Measurements from ENCODE around the gene ARID1B. TPM values are rescaled to one million over a fixed set of nuclear protein-coding genes. Genes with fewer than 3 reads are reported as not detected.
A peak's percentile ranks its signal among the peaks of the same experiment; 100 is the strongest.

ARID1B gene
- total and polyA plus RNA-seq, 10 of the 15 experiments (the other 5 are each of a cell fraction or from before 2014, with no cell fraction given), result 24.7 to 133 (median 54.6) TPM

- intact Hi-C loops (cut with micrococcal nuclease; ENCODE audit: unreplicated experiment), result no loop called here
These were observed 216.5 kb downstream of the ARID1B start for GRCh38 chr6:156993713-156994112.

GRCh38 chr6:156994215-156995076 is 217.3 kb downstream of the ARID1B start:
- H3K36me3 ChIP-seq (ENCODE audit: control insufficient read depth in 2 of 2, insufficient read depth in 2 of 2, low read length in 1 of 2), result peaks cover 0 to 4% of the 10 kb centered on the region in 2 experiments; a peak in 2 of 4 replicates
- H3K9ac ChIP-seq (ENCODE audit: control insufficient read depth, insufficient read depth, low read length), result no peak overlapping the region
- TF ChIP-seq CTCF (IDR thresholded peaks at IDR 0.05 in 2 of 3, conservative IDR thresholded peaks at IDR 0.05 in 1 of 3; ENCODE audit: control insufficient read depth in 2 of 3, extremely low read depth in 1 of 3, insufficient read depth in 1 of 3, low read depth in 3 of 3, low read length in 3 of 3), result no peak
- TF ChIP-seq NRF1 (conservative IDR thresholded peaks at IDR 0.05; ENCODE audit: low read depth, low read length), result no peak
- no peak for TF ChIP-seq PML (IDR thresholded peaks at IDR 0.05; ENCODE audit: low read length)
- TF ChIP-seq POLR2AphosphoS2 (IDR thresholded peaks at IDR 0.05; ENCODE audit: low read depth, low read length), result no peak
- TF ChIP-seq EZH2 (IDR thresholded peaks at IDR 0.05; ENCODE audit: borderline replicate concordance, control insufficient read depth, low read depth, low read length), result no peak
- no peak for TF ChIP-seq EP300 (IDR thresholded peaks at IDR 0.05; ENCODE audit: borderline replicate concordance in 1 of 2, control insufficient read depth in 1 of 2, low read depth in 2 of 2, low read length in 2 of 2)
- TF ChIP-seq RFX5 (IDR thresholded peaks at IDR 0.05; ENCODE audit: low read depth, low read length), result no peak
- no peak for TF ChIP-seq KLF5 (IDR thresholded peaks at IDR 0.05; ENCODE audit: partially characterized antibody)
- TF ChIP-seq RAD51 (IDR thresholded peaks at IDR 0.05), result no peak

More at GRCh38 chr6:156993713-156994112, 216.5 kb downstream of the ARID1B start:
- WGBS (ENCODE audit: insufficient coverage, insufficient replicate concordance, low lambda C conversion rate, missing lambda C conversion rate), result 94% methylated on average over 2 of the region's 2 CpGs
- FAIRE-seq (no peak), DNase-seq (ENCODE audit: low read depth, low spot score) (no peak), ATAC-seq (no peak)
- Histone ChIP-seq H3K27ac (ENCODE audit: control insufficient read depth, insufficient read depth) (no peak overlapping the region), H3K4me2 (ENCODE audit: control insufficient read depth, insufficient read depth) (peak overlapping the region; percentile 60), H3K79me2 (ENCODE audit: control insufficient read depth, insufficient read depth, low read length) (peaks cover 78% of the 10 kb centered on the region), H3K4me1 (ENCODE audit: control insufficient read depth, insufficient read depth, low read length) (peaks cover 5% of the 10 kb centered on the region), H2AFZ (ENCODE audit: control insufficient read depth, low read depth, low read length) (no peak overlapping the region), H3K36me3 (ENCODE audit: control insufficient read depth in 2 of 2, insufficient read depth in 2 of 2, low read length in 1 of 2) (peaks cover 0 to 4% of the 10 kb centered on the region in 2 experiments; a peak in 2 of 4 replicates), H3K9ac (ENCODE audit: control insufficient read depth, insufficient read depth, low read length) (no peak overlapping the region), H3K27me3 (replicated peaks in 1 of 2; ENCODE audit: control insufficient read depth in 2 of 2, insufficient read depth in 2 of 2, low read length in 1 of 2) (no peaks in the 10 kb centered on the region), H4K20me1 (ENCODE audit: control insufficient read depth, insufficient read depth) (peaks cover 7% of the 10 kb centered on the region; the same call in 1 of the 2 replicates), H3K9me3 (replicated peaks; ENCODE audit: control insufficient read depth, insufficient read depth, low read length) (no peaks in the 10 kb centered on the region), H3K4me3 (no peak overlapping the region)
- ChIA-PET POLR2A (no interaction called here), RAD21 (ENCODE audit: unreplicated experiment) (interaction anchor here (0.6 kb wide), 1 partner anchor 8 kb away, joined by 3 read pairs; no protein-coding TSS in a partner anchor), SMC1A (ENCODE audit: uncharacterized antibody, unreplicated experiment) (interaction anchor here (1.2 kb wide), 1 partner anchor 14 kb away, joined by 3 read pairs; no protein-coding TSS in a partner anchor), CTCF (no interaction called here)
- TF ChIP-seq MTA2 (IDR thresholded peaks at IDR 0.05; ENCODE audit: low read depth), result no peak
- no TSS peak for BruUV-seq (replicated peaks)
- in situ Hi-C loops (cut with MboI), result no loop called here

More at GRCh38 chr6:156994215-156995076, 217.3 kb downstream of the ARID1B start:
- BruUV-seq (replicated peaks), result no TSS peak
- Histone ChIP-seq H3K9me3 (replicated peaks; ENCODE audit: control insufficient read depth, insufficient read depth, low read length) (no peaks in the 10 kb centered on the region), H3K27ac (ENCODE audit: control insufficient read depth, insufficient read depth) (no peak overlapping the region), H3K27me3 (replicated peaks in 1 of 2; ENCODE audit: control insufficient read depth in 2 of 2, insufficient read depth in 2 of 2, low read length in 1 of 2) (no peaks in the 10 kb centered on the region), H3K4me2 (ENCODE audit: control insufficient read depth, insufficient read depth) (peak overlapping the region; percentile 60), H4K20me1 (ENCODE audit: control insufficient read depth, insufficient read depth) (peaks cover 5% of the 10 kb centered on the region; the same call in 1 of the 2 replicates), H3K4me3 (no peak overlapping the region), H2AFZ (ENCODE audit: control insufficient read depth, low read depth, low read length) (no peak overlapping the region), H3K4me1 (ENCODE audit: control insufficient read depth, insufficient read depth, low read length) (no peaks in the 10 kb centered on the region), H3K79me2 (ENCODE audit: control insufficient read depth, insufficient read depth, low read length) (peaks cover 73% of the 10 kb centered on the region)
- ChIA-PET CTCF (interaction anchor here (1.6 kb wide), 1 partner anchor 12 kb away, joined by 5 read pairs; no protein-coding TSS in a partner anchor), POLR2A (no interaction called here), RAD21 (ENCODE audit: unreplicated experiment) (interaction anchor here (0.6 to 1.1 kb wide), 3 partner anchors 8 to 52 kb away, joined by 3 to 4 read pairs (median 4); no protein-coding TSS in a partner anchor), SMC1A (ENCODE audit: uncharacterized antibody, unreplicated experiment) (interaction anchor here (0.6 to 2.1 kb wide), 3 partner anchors 9 to 315 kb away, joined by 3 to 9 read pairs (median 3); no protein-coding TSS in a partner anchor)
- ATAC-seq (peak; percentile 61), FAIRE-seq (no peak), DNase-seq (ENCODE audit: low read depth, low spot score) (no peak)
- 56% methylated on average over 13 of the region's 13 CpGs for WGBS (ENCODE audit: insufficient coverage, insufficient replicate concordance, low lambda C conversion rate, missing lambda C conversion rate)
- intact Hi-C loops (cut with micrococcal nuclease; ENCODE audit: unreplicated experiment) (no loop called here), in situ Hi-C loops (cut with MboI) (no loop called here)

Measured in GM12878 (cell line).